B cell (primary cell): ENCODE results near the gene MAN2B1. TPM values are rescaled to one million over a fixed set of nuclear protein-coding genes. Genes with fewer than 3 reads are reported as not detected.

Source experiments
- ATAC-seq: fragments of 200-7000 bp; cut with Tn5 transposase; one replicate; pipeline ENCODE4 v1.10.0; 2021; ENCODE audit warnings: low read depth, mild to moderate bottlenecking, moderate number of reproducible peaks, moderate library complexity
- CTCF ChIA-PET: fragments of 350-600 bp; sonication (Branson Sonifier 250); formaldehyde crosslinking; loops from one replicate; lab custom pipeline; 2021; ENCODE audit warnings: antibody characterized with exemption, inconsistent platforms; lab: Charles Lee
- POLR2A ChIA-PET: fragments of 350-600 bp; sonication (Branson Sonifier 250); formaldehyde crosslinking; loops from one replicate; lab custom pipeline; 2021; ENCODE audit warnings: antibody characterized with exemption; lab: Charles Lee
- DNase-seq: peaks from one replicate; pipeline ENCODE4 v3.0.0; 2013
- H2AFZ ChIP-seq: 2 replicates; pipeline ENCODE4 v1.6.1; 2012; ENCODE audit warnings: mild to moderate bottlenecking, low read depth, low read length; ENCODE audit not compliant: insufficient read depth, poor library complexity, severe bottlenecking
- H3K27ac ChIP-seq, 2 donors: 1 replicate in 1 of 2; 2 replicates in 1 of 2; pipeline ENCODE4 v1.5.1; 2012 to 2013; ENCODE audit warnings: low read length in 2 of 2, mild to moderate bottlenecking in 2 of 2, moderate library complexity in 1 of 2
- H3K27me3 ChIP-seq, 4 experiments: fragments of 200-600 bp in 1 of 4; sonication (generic) in 1 of 4; replicated peaks in 1 of 4; 1 replicate in 2 of 4; 2 replicates in 2 of 4; pipeline versions ENCODE4 v1.6.1 to v1.7.0; 2013 to 2016; ENCODE audit warnings: low read length in 3 of 4, mild to moderate bottlenecking in 2 of 4, mixed read lengths in 1 of 4, moderate library complexity in 1 of 4; ENCODE audit not compliant: insufficient read depth in 4 of 4, control insufficient read depth in 3 of 4; ENCODE audit errors: control extremely low read depth in 1 of 4
- H3K36me3 ChIP-seq, 2 experiments: replicated peaks in 1 of 2; 1 replicate in 1 of 2; 2 replicates in 1 of 2; pipeline versions ENCODE4 v1.6.1 to v1.7.1; 2013; ENCODE audit warnings: low read length in 1 of 2; ENCODE audit not compliant: insufficient read depth in 2 of 2, control insufficient read depth in 1 of 2; ENCODE audit errors: control extremely low read depth in 1 of 2, extremely low read depth in 1 of 2
- H3K4me1 ChIP-seq, 2 donors: fragments of 200-600 bp in 1 of 2; sonication (generic) in 1 of 2; 1 replicate in 1 of 2; 2 replicates in 1 of 2; pipeline versions ENCODE4 v1.5.1 to v1.6.1; 2013 to 2017; ENCODE audit warnings: low read length in 2 of 2; ENCODE audit not compliant: control insufficient read depth in 2 of 2, insufficient read depth in 2 of 2
- H3K4me2 ChIP-seq: replicated peaks from 2 replicates; pipeline ENCODE3; 2012; ENCODE audit warnings: mild to moderate bottlenecking, low read depth, low read length; ENCODE audit not compliant: poor library complexity, severe bottlenecking
- H3K4me3 ChIP-seq, 5 experiments: fragments of 200-600 bp in 1 of 5; sonication (generic) in 1 of 5; 1 replicate in 3 of 5; 2 replicates in 2 of 5; pipeline versions ENCODE4 v1.5.1 to v1.7.0; 2011 to 2016; ENCODE audit warnings: low read length in 4 of 5, mild to moderate bottlenecking in 4 of 5, low read depth in 2 of 5, control low read depth in 1 of 5, moderate library complexity in 1 of 5; ENCODE audit not compliant: insufficient read depth in 1 of 5; ENCODE audit errors: control extremely low read depth in 1 of 5, extremely low read depth in 1 of 5
- H3K79me2 ChIP-seq: fragments of 200-600 bp; sonication (generic); one replicate; pipeline ENCODE4 v1.6.0; 2016; ENCODE audit warnings: low read length; ENCODE audit not compliant: control insufficient read depth, insufficient read depth
- H3K9ac ChIP-seq: fragments of 200-600 bp; sonication (generic); 2 replicates; pipeline ENCODE4 v1.6.1; 2017; ENCODE audit warnings: mild to moderate bottlenecking, low read length, moderate library complexity
- H3K9me3 ChIP-seq, 3 donors: one replicate each; pipeline versions ENCODE4 v1.6.1 to v1.7.1; 2013; ENCODE audit warnings: low read length in 2 of 3; ENCODE audit not compliant: control insufficient read depth in 2 of 3, insufficient read depth in 1 of 3; ENCODE audit errors: control extremely low read depth in 1 of 3
- H4K20me1 ChIP-seq: 2 replicates; pipeline ENCODE4 v1.6.0; 2012; ENCODE audit warnings: mild to moderate bottlenecking, low read length; ENCODE audit not compliant: insufficient read depth, control insufficient read depth, poor library complexity, severe bottlenecking
- H3K27ac Mint-ChIP-seq: one replicate; pipeline ENCODE4 v1.8.0; 2021; ENCODE audit warnings: mixed read lengths
- H3K27me3 Mint-ChIP-seq: one replicate; pipeline ENCODE4 v1.8.0; 2021; ENCODE audit warnings: mixed read lengths
- H3K4me1 Mint-ChIP-seq: one replicate; pipeline ENCODE4 v1.8.0; 2021; ENCODE audit warnings: mixed read lengths
- H3K4me3 Mint-ChIP-seq: one replicate; pipeline ENCODE4 v1.8.0; 2021; ENCODE audit warnings: mixed read lengths
- H3K9me3 Mint-ChIP-seq: one replicate; pipeline ENCODE4 v1.8.0; 2022; ENCODE audit warnings: mixed read lengths; ENCODE audit not compliant: insufficient read depth
- CTCF ChIP-seq: fragments of 200-600 bp; IDR thresholded peaks from one replicate; pipeline ENCODE4 v1.8.0; 2022; ENCODE audit warnings: antibody characterized with exemption, mild to moderate bottlenecking
- EZH2 ChIP-seq: IDR thresholded peaks from 2 replicates; pipeline ENCODE4 v1.6.1; 2012; ENCODE audit warnings: borderline replicate concordance, low read depth, mild to moderate bottlenecking, moderate library complexity, low read length; ENCODE audit not compliant: insufficient read depth, poor library complexity, severe bottlenecking
- WGBS: methylation state at CpG from one replicate; pipeline ENCODE4 v1.1.5; 2013; ENCODE audit warnings: missing lambda C conversion rate; ENCODE audit not compliant: insufficient coverage; 5-methylcytosine and 5-hydroxymethylcytosine counted together
- intact Hi-C: fragments of 100-400 bp; cut with micrococcal nuclease; formaldehyde crosslinking; loops from one replicate; pipeline ENCODE4 v1.10.0; 2022
- polyA plus RNA-seq: library from polyadenylated mRNA; depleted of rRNA; stranded (reverse); fragments of >200 nt; gene quantifications from 2 replicates; pipeline ENCODE4 v1.2.3, GENCODE V29; 2012
- total RNA-seq, 2 donors: library from RNA; stranded (reverse); fragments of 120-200 nt in 1 of 2; gene quantifications; 1 replicate in 1 of 2; 2 replicates in 1 of 2; pipeline versions ENCODE4 v1.2.3 to v1.2.4, GENCODE V29; 2013 to 2022

Gene MAN2B1
- total and polyA plus RNA-seq, 2 donors (not counting 1 experiment from before 2014, with no cell fraction given), result 183 to 256 TPM

DNA sequence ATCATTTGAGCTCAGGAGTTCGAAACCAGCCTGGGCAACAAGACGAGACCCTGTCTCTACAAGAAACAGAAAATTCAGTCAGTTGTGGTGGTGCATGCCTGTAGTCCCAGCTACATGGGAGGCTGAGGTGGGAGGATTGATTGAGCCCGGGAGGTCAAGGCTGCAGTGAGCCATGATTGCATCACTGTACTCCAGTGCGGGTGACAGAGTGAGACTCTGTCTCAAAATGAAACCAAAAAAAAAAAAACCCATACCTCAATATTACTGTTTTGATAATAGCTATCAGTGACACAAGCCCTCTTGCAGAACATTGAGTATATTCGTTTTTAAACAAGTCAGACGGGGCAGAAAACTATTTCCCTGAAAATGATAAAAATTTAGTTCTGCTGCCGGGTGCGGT, 39.6 kb downstream of the MAN2B1 start:
- Mint-ChIP-seq H3K27me3 (no peaks in the 10 kb centered on the region), H3K27ac (no peak overlapping the region), H3K4me3 (no peak overlapping the region), H3K4me1 (peaks cover 4% of the 10 kb centered on the region), H3K9me3 (peaks cover 6% of the 10 kb centered on the region)
- H2AFZ ChIP-seq, result no peak overlapping the region
- no peak overlapping the region for H3K27ac ChIP-seq
- peaks cover 29% of the 10 kb centered on the region for H4K20me1 ChIP-seq
- H3K79me2 ChIP-seq, result peaks cover 69% of the 10 kb centered on the region
- ChIA-PET POLR2A (no interaction called here), CTCF (interaction anchor here (1.4 kb wide), 1 partner anchor 13 kb away, joined by 5 read pairs; no protein-coding TSS in a partner anchor)
- H3K4me2 ChIP-seq, result no peak overlapping the region
- DNase-seq (no peak), ATAC-seq (no peak)
- H3K9me3 ChIP-seq, result peaks cover 13 to 23% (median 15%) of the 10 kb centered on the region in 3 donors
- H3K4me3 ChIP-seq, result no peak overlapping the region
- intact Hi-C loops, result no loop called here
- H3K36me3 ChIP-seq, result peaks cover 23 to 58% of the 10 kb centered on the region in 2 experiments
- no peaks in the 10 kb centered on the region for H3K27me3 ChIP-seq
- WGBS, result 74% methylated on average over 4 of the region's 8 CpGs
- H3K4me1 ChIP-seq, result peaks cover 0 to 3% of the 10 kb centered on the region in 2 donors
- TF ChIP-seq EZH2, result no peak
- no peak for TF ChIP-seq CTCF
- H3K9ac ChIP-seq, result no peak overlapping the region

GRCh38 chr19:12623361-12624031, 43.0 kb downstream of the MAN2B1 start:
- POLR2A ChIA-PET, result interaction anchor here (0.5 to 0.7 kb wide), 3 partner anchors 16 to 857 kb away, joined by 4 to 7 read pairs (median 7); partner anchors contain the start of gene ZNF441
- ATAC-seq, result no peak
- WGBS, result 100% methylated on average over 2 of the region's 4 CpGs

More at GRCh38 chr19:12623361-12624031, 43.0 kb downstream of the MAN2B1 start:
- Mint-ChIP-seq H3K27ac (no peak overlapping the region), H3K9me3 (peaks cover 3% of the 10 kb centered on the region), H3K27me3 (no peaks in the 10 kb centered on the region), H3K4me1 (peaks cover 21% of the 10 kb centered on the region), H3K4me3 (no peak overlapping the region)
- Histone ChIP-seq H3K36me3 (peaks cover 15 to 45% of the 10 kb centered on the region in 2 experiments), H4K20me1 (peaks cover 50% of the 10 kb centered on the region), H3K27me3 (no peaks in the 10 kb centered on the region), H3K4me3 (no peak overlapping the region), H3K9me3 (peaks cover 9 to 17% (median 9%) of the 10 kb centered on the region in 3 donors), H3K27ac (peak overlapping the region in 1 of 2 donors; percentile 18), H3K4me1 (peaks cover 12 to 16% of the 10 kb centered on the region in 2 donors), H2AFZ (no peak overlapping the region), H3K9ac (no peak overlapping the region), H3K4me2 (no peak overlapping the region), H3K79me2 (peaks cover 85% of the 10 kb centered on the region)
- DNase-seq, result no peak
- TF ChIP-seq CTCF (no peak), EZH2 (no peak)
- intact Hi-C loops, result no loop called here
- CTCF ChIA-PET, result interaction anchor here (0.6 to 1.6 kb wide), 4 partner anchors 9 to 1459 kb away, joined by 3 to 6 read pairs (median 4); no protein-coding TSS in a partner anchor
